TTC549 (cell line): ENCODE results near the gene GCKR.

ENCODE experiments used
- FAIRE-seq: peaks from 2 replicates; lab custom pipeline; 2012; peaks lifted over from hg19 to GRCh38; lab: Jason Lieb, UNC

GCKR gene, protein sequence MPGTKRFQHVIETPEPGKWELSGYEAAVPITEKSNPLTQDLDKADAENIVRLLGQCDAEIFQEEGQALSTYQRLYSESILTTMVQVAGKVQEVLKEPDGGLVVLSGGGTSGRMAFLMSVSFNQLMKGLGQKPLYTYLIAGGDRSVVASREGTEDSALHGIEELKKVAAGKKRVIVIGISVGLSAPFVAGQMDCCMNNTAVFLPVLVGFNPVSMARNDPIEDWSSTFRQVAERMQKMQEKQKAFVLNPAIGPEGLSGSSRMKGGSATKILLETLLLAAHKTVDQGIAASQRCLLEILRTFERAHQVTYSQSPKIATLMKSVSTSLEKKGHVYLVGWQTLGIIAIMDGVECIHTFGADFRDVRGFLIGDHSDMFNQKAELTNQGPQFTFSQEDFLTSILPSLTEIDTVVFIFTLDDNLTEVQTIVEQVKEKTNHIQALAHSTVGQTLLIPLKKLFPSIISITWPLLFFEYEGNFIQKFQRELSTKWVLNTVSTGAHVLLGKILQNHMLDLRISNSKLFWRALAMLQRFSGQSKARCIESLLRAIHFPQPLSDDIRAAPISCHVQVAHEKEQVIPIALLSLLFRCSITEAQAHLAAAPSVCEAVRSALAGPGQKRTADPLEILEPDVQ

DNA sequence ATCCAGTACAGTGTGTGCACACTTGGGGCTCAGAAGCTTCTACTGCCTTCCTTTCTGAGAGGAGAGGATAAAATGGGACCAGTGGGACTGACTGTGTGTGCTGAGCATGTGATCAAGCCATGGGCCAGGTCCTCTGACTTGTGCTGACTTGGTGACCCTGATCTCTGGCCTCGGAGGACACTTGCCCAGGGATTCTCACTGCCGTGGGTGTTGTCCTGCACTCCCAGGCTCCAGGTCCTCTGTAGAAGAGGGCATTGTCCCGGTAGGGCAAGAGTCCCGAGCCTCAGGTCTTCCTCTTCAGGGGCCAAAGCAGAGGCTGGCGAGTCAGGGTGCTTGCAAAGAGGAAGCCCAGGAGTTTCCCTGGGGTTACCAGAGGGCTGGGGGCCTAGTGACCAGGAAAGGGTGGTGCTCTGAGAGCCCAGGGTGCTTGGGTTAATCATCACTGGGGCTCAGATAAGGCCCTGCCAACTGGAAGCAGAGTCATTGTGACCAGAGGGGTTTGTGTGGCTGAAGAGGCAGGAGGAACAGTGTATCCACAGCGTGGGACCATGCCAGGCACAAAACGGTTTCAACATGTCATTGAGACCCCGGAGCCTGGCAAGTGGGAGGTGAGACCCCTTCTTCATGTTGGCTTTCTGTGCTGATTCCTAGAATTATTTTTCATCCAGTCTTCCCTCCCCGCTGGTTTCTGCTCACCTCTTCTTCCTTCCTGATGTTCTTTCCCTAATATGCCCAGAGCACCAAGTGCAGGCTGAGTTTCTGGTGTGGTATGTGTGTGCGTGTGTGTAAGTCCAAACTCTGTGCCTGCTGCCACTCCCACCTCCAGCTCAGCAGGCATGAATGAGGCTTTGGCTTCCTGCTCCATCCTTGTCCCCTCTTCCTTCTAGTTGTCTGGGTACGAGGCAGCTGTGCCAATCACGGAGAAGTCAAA, at the start of gene GCKR:
TSS of gene GCKR (plus strand) at position 483 of the 931 bp plus-strand sequence. CDS start at position 549, 66 bp downstream.
- FAIRE-seq, result no peak

DNA sequence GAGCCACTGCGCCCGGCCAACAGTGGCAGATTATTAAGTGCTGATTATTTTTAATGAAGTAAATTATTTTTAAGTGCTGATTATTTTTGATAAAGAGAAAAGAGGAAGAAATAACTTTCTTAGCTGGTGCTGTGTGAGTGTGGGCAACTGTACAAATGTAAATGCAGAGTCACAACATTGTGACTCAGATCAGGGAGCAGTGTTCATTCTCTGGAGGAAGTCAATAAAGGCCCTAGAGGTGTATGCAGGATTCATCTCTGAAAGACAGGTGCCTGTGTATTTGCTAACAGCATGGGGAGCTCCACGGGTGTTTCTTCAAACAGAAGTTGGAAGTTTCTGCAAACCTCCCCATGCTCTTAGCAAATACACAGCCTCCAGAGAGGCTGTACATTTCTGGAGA, 48.3 kb upstream of the GCKR start:
- FAIRE-seq, result no peak

GRCh38 chr2:27451095-27451494, 45.5 kb upstream of the GCKR start:
- FAIRE-seq, result no peak

DNA sequence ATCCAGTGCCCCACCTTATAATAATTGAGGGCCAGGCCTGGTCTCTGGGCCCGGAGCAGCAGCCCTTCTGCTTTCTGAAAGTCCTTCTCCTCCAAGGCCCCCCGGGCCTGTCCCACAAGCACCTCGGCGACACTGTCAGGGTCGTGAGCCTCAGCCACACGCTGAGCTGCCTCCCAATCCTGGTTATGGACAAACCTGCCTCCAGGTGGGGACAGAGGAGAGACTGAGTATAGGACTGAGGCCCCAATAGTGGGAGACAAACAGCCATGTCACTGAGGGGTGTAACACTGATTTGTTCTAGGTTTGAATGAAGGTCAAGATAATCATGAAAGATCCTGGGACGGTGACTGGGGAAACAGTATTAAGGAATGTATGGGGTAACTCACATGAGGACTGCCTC, 42.7 kb upstream of the GCKR start:
- FAIRE-seq, result no peak

DNA sequence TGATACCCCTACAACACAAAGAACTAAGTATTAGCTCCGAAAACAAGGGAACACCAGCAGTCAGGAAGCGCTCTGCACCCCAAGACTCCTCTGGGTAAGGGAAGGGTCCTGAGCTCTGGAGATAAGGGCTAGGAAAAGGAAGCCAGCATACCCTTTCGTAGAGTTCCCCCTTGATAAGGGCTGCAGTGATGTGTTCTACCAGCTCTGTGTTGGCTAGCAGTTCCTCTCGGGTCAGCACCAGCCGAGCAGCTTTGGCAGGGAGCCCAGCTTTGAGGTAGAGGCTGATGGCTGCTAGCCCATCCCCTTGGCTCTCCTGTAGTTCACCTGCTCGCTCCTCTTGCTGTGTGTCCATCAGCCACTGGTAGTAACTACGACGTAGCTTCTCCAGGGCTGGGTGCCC, 35.5 kb upstream of the GCKR start:
- FAIRE-seq, result no peak

- FAIRE-seq, result no peak
Observed at GRCh38 chr2:27464443-27464842, 32.2 kb upstream of the GCKR start.

GRCh38 chr2:27471961-27472360, 24.7 kb upstream of the GCKR start:
- no peak for FAIRE-seq

DNA sequence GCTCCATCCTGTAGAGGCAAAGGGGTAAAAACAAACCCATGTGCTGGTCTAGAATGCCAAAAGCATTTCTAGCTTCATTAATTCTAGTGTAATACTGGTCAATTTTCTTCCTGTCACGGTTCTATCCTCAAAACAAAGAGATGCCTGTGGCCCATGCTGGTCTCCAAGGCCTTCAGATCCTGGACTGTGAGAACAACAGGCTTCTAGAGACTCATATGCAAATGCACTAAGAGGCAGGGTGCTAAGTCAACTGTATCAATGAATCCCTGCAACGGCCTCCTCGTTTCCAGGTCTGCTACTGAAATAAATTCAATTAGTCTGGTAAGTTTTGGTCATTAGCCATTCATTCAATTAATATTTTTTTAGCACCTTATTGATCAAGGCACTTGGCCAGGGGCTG, 11.1 kb upstream of the GCKR start:
- no peak for FAIRE-seq

GRCh38 chr2:27489118-27489497, 7.5 kb upstream of the GCKR start:
- no peak for FAIRE-seq

DNA sequence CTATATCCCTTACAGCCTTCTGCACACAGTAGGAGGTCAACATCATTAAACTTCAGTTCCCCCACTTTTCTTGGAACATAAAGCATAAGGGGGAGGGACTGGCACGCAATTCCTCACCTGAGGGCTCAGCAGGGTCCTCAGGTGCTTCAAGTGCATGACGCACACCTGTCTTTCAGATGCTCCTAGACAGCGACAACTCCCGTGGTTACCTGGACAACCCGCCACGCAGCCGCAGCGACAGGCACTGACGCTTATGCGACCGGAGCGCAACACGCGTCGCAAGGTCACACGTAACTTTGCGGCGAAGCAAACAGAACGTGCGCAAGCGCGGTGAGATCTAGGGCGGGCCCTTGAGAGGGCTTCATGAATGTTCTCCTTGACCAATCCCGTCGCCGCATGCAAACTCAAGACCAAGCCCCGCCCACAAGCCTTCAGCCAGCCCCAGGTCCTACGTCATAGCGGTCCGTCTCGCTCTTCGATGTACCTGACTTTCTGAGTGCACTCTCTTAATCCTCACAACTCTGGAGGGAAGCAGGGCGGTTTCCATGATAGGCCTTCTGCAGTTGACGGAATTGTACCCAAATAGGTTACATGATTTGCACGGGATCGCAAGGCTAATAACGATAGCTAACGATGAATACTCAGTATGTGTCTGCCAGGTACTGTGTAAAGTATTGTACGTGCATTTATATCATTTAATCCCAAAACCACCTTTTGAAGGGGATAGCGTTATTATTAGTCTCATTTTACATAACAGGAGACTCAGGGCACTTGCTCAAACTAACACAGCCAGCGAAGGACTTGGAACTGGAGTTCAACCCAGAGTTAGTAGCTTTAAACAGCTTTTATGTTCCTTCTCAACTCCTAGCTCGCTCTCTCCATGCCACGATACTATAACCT, 6.9 kb upstream of the GCKR start, which contains the start of gene IFT172:
TSS of gene IFT172 (minus strand) at position 246 of the 900 bp plus-strand sequence. CDS start at position 156, 90 bp downstream.
- peak; percentile 94 for FAIRE-seq

DNA sequence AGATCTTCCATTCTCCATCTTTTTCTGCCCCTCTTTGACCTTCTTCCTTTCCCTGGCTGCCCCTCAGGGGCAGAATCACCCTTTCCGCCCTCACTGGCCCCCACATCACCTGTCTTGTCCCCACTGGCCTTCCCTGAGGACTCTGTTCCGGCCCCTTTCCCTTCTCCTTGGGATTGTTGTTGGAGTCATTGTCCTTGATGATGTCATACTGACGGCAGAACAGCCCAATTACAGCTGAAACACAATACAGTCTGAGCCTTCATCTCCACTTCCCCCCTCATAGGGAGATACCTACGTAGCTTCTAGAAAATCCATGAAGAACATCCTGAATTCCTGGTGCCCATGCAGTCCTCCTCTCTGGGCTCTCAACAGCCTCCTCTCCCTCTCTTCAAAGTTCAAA, 4.1 kb upstream of the GCKR start:
- FAIRE-seq, result no peak

GRCh38 chr2:27493948-27494283, 2.7 kb upstream of the GCKR start:
- no peak for FAIRE-seq

DNA sequence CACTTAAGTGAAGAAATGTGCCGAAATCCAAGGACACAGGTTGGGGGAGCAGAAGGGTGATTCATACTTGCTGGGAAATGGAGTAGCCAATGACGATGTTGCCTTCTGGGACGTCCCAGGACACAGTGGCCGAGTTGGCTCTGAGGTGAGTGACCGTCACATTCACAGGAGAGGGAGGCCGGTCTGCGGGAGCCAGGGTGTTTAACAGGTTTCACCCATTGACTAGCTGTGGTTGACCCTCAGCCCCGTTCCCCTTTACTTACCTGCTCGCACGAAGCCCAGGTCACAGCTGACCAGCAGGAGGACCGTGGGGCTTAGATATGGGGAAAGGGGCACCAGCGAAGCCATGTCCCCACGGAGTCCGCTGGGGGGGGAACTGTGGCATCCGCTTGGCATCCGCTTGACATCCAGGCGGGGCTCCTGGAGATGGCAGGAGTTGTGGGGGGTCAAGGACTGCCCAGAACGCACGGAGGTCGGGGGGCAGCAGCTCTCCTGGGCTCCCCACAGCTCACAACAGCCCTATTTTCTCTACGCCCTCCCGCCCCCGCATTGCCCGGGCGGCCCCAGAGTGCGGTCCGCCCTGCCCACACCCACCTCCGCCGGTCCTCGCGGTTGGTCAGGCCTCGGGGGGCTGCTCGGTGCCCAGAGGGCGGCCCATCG, 2.2 kb upstream of the GCKR start:
- no peak for FAIRE-seq

DNA sequence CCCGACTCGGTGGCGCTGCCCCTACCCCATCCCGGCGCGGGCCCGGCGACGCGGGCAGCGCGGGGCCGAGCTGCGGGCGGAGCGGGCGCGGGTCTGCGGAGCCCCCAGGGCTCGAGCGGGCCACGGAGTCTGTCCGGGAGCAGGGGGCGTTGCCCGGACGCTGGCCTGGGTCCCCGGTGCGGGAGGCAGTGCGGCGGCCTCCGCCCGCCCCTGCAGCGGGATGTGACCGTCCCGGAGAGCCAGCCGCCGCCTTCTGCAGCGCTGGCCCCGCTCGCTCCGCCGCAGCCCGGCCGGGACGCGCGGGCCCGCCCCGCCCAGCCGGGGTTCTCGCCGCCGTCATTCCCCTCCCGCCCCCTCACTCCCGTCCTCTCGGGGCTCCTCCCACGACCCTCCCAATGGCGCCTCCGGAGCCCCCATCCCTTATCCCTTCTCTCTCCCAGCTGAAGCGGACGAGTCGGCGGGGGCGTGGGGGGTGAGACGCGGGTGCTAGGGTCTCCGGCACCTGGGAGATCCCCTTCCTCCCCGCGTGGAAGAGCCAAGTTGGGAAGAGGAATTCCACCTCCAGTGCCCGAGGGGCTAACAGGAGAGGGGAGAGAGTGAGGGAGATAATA, 1.6 kb upstream of the GCKR start, which contains the start of gene FNDC4:
TSS of gene FNDC4 (minus strand) at position 257 of the 611 bp plus-strand sequence. CDS start 521 bp downstream, outside the sequence.
- FAIRE-seq, result no peak

- no peak for FAIRE-seq
Observed at GRCh38 chr2:27495840-27496356, 741 bp upstream of the GCKR start.

DNA sequence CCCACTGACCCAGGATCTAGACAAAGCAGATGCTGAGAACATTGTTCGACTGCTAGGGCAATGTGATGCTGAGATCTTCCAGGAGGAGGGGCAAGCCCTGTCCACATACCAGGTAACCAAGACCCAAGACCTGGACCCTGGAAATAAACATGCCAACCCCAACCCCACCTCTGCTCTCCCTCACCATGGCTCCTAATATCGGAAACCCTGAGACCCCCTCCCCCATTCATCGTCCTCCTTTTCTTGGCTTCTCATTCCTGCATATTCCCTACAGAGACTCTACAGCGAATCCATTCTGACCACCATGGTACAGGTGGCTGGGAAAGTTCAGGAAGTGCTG, 619 bp downstream of the GCKR start:
- no peak for FAIRE-seq

- FAIRE-seq, result no peak
Observed at GRCh38 chr2:27498975-27499374, 2.3 kb downstream of the GCKR start.

DNA sequence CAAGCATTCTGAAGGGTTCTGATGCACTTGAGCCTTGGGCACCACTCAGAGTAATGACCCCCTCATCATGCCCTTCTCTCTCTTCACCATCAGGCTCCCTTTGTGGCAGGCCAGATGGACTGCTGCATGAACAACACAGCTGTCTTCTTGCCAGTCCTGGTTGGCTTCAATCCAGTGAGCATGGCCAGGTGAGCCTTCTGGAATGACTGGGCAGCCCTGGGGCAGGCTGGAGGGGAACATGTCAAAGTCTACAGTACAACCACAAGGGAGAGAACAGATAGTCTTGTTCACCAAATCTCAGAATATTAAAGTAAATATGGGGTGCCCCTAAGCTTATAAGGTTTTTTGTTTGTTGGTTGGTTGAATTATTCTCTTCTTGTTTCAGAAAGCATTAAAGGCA, 4.4 kb downstream of the GCKR start:
- FAIRE-seq, result no peak

- FAIRE-seq, result no peak
Observed at GRCh38 chr2:27502142-27502541, 5.5 kb downstream of the GCKR start.

GRCh38 chr2:27506587-27506986, 9.9 kb downstream of the GCKR start:
- FAIRE-seq, result no peak

- FAIRE-seq, result no peak
Observed at GRCh38 chr2:27507293-27507692, 10.7 kb downstream of the GCKR start.
